Activated CD4-positive, alpha-beta T cell treated with anti-CD3 and anti-CD28 coated beads, Interleukin-2, amount 10 ng/mL, durations not matched to agents 7 days and 5 days (primary cell): ENCODE results near the gene AANAT. TPM values are rescaled to one million over a fixed set of nuclear protein-coding genes. Genes with fewer than 3 reads are reported as not detected.

ENCODE experiments used
- CTCF ChIA-PET: fragments of 350-600 bp; sonication (Branson Sonifier 250); formaldehyde crosslinking; loops from one replicate; lab custom pipeline; 2021; ENCODE audit warnings: antibody characterized with exemption; lab: Charles Lee
- POLR2A ChIA-PET: fragments of 350-600 bp; sonication (Branson Sonifier 250); formaldehyde crosslinking; loops from one replicate; lab custom pipeline; 2021; ENCODE audit warnings: antibody characterized with exemption; lab: Charles Lee
- DNase-seq: peaks from one replicate; pipeline ENCODE4 v3.0.0-alpha.2; 2020
- H3K27ac Mint-ChIP-seq: one replicate; pipeline ENCODE4 v1.8.0; 2021; ENCODE audit warnings: mild to moderate bottlenecking, moderate library complexity, mixed read lengths
- H3K27me3 Mint-ChIP-seq: one replicate; pipeline ENCODE4 v1.8.0; 2021; ENCODE audit warnings: mixed read lengths
- H3K36me3 Mint-ChIP-seq: one replicate; pipeline ENCODE4 v1.8.0; 2021; ENCODE audit warnings: low read depth, mixed read lengths
- H3K4me1 Mint-ChIP-seq: one replicate; pipeline ENCODE4 v1.8.0; 2021; ENCODE audit warnings: mixed read lengths
- H3K4me3 Mint-ChIP-seq: one replicate; pipeline ENCODE4 v1.8.0; 2021; ENCODE audit warnings: mild to moderate bottlenecking, moderate library complexity, mixed read lengths
- H3K9me3 Mint-ChIP-seq: one replicate; pipeline ENCODE4 v1.8.0; 2021; ENCODE audit warnings: mixed read lengths
- total RNA-seq, 2 experiments: library from RNA; stranded (reverse); gene quantifications; one replicate each; pipeline ENCODE4 v1.2.3, GENCODE V29; 2021

Gene AANAT
- total RNA-seq, 2 experiments from 2014 or later, result not detected

DNA sequence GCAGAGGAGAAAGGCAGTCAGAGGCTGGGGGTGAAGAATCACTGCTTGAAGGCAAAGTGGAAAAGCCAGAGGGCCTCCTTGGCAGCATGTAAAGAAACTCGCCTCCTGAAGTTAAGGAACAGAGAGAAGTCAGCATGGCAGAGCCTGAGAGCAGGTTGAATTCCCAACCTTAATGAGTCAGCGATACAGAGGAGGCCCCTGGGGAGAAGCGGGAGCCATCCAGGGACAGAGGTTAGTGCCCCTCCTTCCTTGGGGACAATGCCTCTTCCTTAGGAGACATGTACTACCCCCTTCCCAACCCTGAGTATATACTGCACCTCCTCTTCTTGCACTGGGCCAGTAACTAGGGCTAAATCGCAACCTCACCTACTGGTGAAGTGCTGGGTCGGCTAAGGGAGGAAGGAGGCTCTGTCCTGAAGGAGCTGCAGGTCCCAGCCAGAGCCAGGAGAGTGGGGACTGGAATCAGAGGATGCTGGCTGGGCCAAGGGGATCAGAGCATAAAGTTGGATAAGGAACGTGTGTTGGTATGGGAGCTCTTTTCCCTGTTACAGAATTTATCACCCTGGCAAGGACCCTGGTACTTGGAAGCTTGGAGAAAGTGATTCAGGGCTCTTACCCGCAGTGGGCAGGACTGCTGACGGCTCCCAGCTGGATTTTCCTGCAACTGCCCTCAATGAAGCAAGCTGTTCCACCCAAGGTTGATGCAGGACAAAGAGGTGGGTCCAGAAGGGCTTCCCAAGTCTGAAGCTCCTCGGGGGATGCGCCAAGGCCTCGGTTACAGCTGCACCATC lies 5.4 kb upstream of the AANAT start:
- no peak overlapping the region for H3K27ac Mint-ChIP-seq
- H3K4me3 Mint-ChIP-seq, result no peak overlapping the region
- POLR2A ChIA-PET, result no interaction called here
- peaks cover 7% of the 10 kb centered on the region for H3K4me1 Mint-ChIP-seq
- peaks cover 4% of the 10 kb centered on the region for H3K27me3 Mint-ChIP-seq
- no peaks in the 10 kb centered on the region for H3K36me3 Mint-ChIP-seq
- CTCF ChIA-PET, result interaction anchor here (0.6 to 1.4 kb wide), 5 partner anchors 8 to 773 kb away, joined by 3 to 4 read pairs (median 4); no protein-coding TSS in a partner anchor
- H3K9me3 Mint-ChIP-seq, result no peaks in the 10 kb centered on the region
- DNase-seq, result no peak

DNA sequence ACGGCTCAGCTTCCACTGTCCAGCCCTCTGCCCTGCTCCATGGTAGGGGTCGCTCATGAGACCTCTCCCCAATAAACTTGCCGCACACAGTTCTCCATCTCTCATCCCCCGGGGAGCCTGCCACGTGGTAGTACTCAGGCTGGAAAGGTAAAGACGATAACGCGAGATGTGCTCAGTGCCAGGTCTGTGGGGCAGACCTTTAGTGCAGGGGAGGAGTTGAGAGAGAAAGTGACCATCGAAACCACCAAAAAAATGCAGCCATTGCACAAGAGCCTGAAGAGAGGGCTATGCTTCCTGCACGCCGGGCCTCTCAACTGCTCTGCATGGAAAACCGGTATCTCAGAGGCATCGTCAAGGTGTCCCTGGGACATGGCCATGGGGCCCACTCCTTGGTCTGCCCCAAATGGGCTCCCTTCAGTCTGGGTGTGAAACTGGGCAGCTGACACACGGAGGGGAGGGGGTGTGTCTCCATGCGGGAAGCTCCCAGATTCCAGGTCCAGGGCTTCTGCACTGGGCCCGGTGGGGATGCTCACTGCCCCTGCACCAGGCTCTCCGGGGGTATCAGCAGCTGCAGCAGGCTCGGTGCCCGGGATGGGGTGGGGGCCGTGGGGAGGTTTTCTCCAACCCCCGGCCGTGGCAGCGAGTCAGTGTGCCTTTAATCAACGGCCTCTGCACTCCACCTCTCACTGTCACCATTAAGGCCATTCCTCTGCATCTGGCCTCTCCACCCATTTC lies 4.7 kb upstream of the AANAT start:
- Mint-ChIP-seq H3K4me3 (no peak overlapping the region), H3K27me3 (peaks cover 2% of the 10 kb centered on the region), H3K4me1 (peaks cover 7% of the 10 kb centered on the region), H3K36me3 (no peaks in the 10 kb centered on the region), H3K9me3 (no peaks in the 10 kb centered on the region), H3K27ac (no peak overlapping the region)
- ChIA-PET POLR2A (no interaction called here), CTCF (interaction anchor here (0.6 to 1.4 kb wide), 5 partner anchors 9 to 774 kb away, joined by 3 to 4 read pairs (median 4); no protein-coding TSS in a partner anchor)
- no peak for DNase-seq

DNA sequence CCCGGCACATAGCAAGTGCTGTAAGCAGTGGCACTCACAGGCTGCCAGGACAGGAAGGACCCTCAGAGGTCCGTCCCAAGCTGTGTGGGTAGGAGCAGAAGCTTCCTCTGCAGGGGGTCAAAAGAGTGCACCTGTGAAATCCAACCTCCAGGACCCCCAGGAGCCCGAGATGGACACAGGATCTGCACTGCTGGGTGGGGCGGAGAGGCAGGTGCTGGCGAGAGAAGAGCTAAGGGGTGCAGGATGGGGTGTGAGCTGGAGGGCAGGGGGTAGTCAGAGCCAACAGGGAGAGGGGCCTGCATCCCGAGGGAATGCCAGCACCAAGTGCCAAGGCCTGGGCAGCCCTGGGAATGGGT lies 650 bp upstream of the AANAT start:
- ChIA-PET CTCF (interaction anchor here (0.7 to 2.4 kb wide), 10 partner anchors 9 to 79 kb away, joined by 3 to 16 read pairs (median 4); partner anchors contain the start of gene UBE2O), POLR2A (no interaction called here)
- Mint-ChIP-seq H3K27ac (no peak overlapping the region), H3K9me3 (no peaks in the 10 kb centered on the region), H3K4me3 (no peak overlapping the region), H3K36me3 (peaks cover 3% of the 10 kb centered on the region), H3K27me3 (peaks cover 2% of the 10 kb centered on the region), H3K4me1 (peaks cover 7% of the 10 kb centered on the region)
- no peak for DNase-seq

DNA sequence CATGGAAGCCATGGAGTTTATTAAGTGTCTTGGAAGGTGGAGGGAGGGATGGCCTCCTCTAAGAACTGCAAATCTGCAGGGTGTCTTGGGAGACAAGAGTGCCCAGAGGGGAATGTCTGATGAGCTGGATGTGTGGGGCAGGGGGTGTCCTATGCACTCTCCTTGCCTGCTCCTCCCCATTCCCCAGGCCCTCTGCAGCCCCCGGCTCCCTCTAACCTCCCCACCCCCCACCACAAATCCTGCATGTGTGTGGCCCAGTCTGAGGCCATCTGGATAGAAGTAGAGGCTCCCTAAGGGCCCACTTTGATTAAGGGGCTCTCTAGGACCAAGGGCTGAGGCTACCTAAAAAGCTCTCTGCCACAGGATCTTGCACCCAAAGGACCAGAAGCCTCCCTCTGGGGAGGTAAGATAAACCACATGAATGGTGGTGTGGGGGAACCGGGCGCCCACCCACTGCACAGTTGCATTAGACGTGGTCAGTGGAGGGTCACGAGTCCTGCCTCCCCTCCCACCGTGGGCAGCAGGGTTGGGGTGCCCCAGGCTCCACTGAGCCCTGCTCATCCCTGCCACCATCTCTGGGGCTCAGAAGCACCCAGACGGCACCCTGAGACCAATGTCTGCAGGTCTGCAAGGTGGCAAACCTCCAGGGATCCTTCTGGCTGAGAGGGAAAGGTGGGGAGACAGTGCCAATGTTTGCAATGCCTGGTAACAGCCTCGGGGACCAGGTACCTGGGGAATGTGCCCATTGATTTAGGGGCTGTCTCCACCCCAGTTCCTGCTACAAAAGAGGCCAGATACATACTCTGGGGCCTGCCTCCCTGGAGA lies 618 bp downstream of the AANAT start:
- Mint-ChIP-seq H3K9me3 (no peaks in the 10 kb centered on the region), H3K4me3 (no peak overlapping the region), H3K36me3 (peaks cover 5% of the 10 kb centered on the region), H3K27ac (no peak overlapping the region), H3K4me1 (peaks cover 7% of the 10 kb centered on the region), H3K27me3 (no peaks in the 10 kb centered on the region)
- CTCF ChIA-PET, result interaction anchor here (0.6 to 2.4 kb wide), 8 partner anchors 9 to 70 kb away, joined by 3 to 16 read pairs (median 4); no protein-coding TSS in a partner anchor
- no peak for DNase-seq
- POLR2A ChIA-PET, result no interaction called here

DNA sequence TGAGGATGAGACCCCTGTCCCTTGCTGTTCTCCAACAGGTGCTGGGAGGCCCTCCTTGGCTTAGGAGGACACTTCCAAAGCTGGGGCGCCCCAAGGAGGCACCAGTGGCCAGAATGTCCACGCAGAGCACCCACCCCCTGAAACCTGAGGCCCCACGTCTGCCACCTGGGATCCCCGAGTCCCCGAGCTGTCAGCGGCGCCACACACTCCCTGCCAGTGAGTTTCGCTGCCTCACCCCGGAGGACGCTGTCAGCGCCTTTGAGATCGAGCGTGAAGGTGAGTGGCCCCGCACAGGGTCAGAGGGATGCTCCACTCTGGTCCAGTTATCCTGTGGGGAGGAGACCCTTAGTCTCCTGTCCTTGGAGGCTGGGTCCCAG lies 1.2 kb downstream of the AANAT start:
- peaks cover 5% of the 10 kb centered on the region for H3K36me3 Mint-ChIP-seq
- ChIA-PET CTCF (no interaction called here), POLR2A (no interaction called here)
- no peak overlapping the region for H3K27ac Mint-ChIP-seq
- H3K9me3 Mint-ChIP-seq, result no peaks in the 10 kb centered on the region
- DNase-seq, result no peak
- H3K4me1 Mint-ChIP-seq, result peaks cover 7% of the 10 kb centered on the region
- H3K27me3 Mint-ChIP-seq, result no peaks in the 10 kb centered on the region
- no peak overlapping the region for H3K4me3 Mint-ChIP-seq

DNA sequence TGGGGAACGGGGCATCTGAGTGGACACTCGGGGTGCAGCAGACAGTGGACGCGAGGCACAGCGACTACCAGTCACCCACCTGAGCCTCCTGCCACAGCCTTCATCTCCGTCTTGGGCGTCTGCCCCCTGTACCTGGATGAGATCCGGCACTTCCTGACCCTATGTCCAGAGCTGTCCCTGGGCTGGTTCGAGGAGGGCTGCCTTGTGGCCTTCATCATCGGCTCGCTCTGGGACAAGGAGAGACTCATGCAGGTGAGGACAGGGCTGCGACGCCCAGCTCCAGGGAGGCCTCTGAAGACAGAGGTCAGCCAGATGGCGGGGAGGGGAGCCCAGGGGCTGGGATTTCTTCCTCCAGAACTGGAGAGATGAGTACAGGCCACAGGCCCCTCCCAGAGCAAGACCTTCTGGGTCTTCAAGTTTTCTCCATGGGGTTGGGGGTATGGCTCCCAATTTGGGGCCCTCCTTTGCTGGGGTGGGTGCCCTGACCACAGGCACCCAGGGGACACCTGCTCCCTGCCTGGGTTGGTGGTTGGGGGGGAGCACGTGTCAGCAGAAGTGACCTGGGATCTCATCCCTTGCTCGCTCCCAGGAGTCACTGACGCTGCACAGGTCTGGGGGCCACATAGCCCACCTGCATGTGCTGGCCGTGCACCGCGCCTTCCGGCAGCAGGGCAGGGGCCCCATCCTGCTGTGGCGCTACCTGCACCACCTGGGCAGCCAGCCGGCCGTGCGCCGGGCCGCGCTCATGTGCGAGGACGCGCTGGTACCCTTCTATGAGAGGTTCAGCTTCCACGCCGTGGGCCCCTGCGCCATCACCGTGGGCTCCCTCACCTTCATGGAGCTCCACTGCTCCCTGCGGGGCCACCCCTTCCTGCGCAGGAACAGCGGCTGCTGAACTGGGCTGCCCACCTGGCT lies 1.9 kb downstream of the AANAT start:
- CTCF ChIA-PET, result interaction anchor here (0.6 to 1.0 kb wide), 3 partner anchors 11 to 1796 kb away, joined by 3 read pairs; no protein-coding TSS in a partner anchor
- Mint-ChIP-seq H3K36me3 (peaks cover 5% of the 10 kb centered on the region), H3K9me3 (no peaks in the 10 kb centered on the region), H3K27me3 (no peaks in the 10 kb centered on the region), H3K27ac (no peak overlapping the region), H3K4me1 (peaks cover 7% of the 10 kb centered on the region), H3K4me3 (no peak overlapping the region)
- POLR2A ChIA-PET, result no interaction called here
- DNase-seq, result no peak

DNA sequence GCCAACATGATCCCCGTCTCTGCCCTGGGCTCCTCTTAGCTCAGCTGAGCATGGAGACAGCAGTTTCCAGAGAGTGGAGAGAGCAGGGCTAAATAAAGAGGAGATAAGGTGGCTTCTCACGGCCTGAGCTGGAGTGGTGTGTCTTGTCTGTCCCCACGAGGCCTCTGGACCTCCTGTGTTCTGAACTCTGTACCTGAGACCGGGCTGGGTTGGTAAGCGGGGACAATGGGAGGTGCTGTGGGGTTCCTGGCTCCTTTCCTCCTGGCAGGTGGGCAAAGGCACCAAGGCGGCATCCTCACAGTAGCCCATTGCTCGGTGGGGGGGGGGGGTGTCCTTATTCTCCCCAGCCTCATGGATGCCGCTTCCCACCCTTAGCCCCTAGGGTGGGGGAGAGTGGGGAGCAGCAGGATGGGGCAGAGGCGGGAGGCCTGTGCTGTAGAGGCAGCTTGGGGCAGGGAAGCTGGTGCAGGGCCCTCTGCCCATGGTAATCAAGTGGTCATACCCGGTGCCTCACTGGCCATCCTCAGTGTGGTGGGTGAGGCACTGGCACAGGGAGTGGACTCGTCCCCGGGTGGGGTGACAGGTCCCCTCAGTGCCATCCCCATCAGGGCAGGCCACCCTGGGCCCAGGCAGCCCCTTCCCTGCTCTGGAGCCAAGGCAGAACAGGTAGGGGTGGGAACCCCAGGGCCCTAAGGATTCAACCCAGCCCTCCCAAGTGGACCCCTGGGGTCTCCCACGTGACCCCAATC lies 2.8 kb downstream of the AANAT start:
- Mint-ChIP-seq H3K4me1 (peaks cover 7% of the 10 kb centered on the region), H3K27me3 (no peaks in the 10 kb centered on the region), H3K4me3 (no peak overlapping the region), H3K36me3 (peaks cover 5% of the 10 kb centered on the region), H3K27ac (no peak overlapping the region), H3K9me3 (no peaks in the 10 kb centered on the region)
- ChIA-PET CTCF (interaction anchor here (0.6 to 1.0 kb wide), 4 partner anchors 12 to 1797 kb away, joined by 3 to 4 read pairs (median 3); no protein-coding TSS in a partner anchor), POLR2A (no interaction called here)
- DNase-seq, result no peak

DNA sequence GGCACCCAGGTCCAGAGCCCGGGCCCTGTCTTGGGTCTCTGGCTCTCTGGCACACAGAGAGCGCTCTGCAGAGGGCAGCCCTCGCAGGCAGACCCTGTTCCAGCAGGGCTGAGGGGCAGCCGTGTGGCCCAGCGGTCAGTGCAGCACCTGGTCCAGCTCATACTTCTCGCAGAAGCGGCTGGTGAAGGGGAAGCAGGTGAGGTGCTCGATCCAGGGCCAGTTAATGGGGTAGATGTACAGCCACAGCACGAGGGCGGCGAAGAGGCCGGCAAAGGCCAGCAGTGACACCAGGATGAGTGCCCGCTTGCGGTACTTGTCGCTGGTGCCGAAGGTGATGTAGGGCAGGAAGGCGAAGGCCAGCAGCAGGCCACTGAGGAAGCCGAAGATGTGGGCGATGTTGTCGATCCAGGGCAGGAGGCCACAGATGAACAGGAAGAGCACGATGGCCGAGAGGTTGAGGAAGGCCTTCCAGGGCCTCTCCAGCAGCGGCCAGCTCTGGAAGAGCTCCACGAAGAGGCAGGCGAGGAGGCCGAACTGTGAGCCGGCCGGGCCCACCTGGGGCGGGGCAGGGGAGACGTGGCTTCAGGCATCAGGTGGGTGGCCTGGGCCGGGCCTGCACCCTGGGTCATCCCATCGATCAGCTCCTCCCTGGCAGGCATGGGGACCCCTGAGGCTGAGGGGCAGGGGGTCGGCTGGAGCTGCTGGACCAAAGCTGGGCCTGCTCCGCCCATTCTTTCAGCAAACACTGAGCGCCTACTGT lies 4.3 kb downstream of the AANAT start:
- ChIA-PET CTCF (interaction anchor here (0.9 kb wide), 1 partner anchor 18 kb away, joined by 3 read pairs; the partner anchor contains the start of gene UBE2O), POLR2A (no interaction called here)
- peaks cover 7% of the 10 kb centered on the region for H3K36me3 Mint-ChIP-seq
- H3K9me3 Mint-ChIP-seq, result no peaks in the 10 kb centered on the region
- no peak overlapping the region for H3K27ac Mint-ChIP-seq
- no peaks in the 10 kb centered on the region for H3K4me1 Mint-ChIP-seq
- no peak for DNase-seq
- H3K4me3 Mint-ChIP-seq, result no peak overlapping the region
- H3K27me3 Mint-ChIP-seq, result no peaks in the 10 kb centered on the region

DNA sequence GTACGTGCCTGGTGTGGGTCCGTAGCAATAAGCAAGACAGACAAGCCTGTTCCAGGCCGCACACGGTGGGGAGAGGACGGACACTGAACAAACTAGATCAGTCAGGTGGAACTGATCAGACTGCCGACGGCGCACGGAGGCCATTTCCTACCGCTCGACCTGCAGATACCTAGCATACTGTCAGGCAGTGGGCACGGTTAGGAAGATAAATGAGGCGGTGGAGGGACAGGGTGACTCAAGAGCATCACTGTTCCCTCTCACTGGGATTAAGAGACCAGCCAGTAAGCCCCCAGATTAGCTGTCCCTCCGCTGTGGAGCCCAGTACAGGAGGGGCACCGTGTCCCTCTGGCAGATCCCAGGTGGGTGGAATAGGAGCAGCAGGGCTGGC lies 4.8 kb downstream of the AANAT start:
- Mint-ChIP-seq H3K9me3 (no peaks in the 10 kb centered on the region), H3K27me3 (no peaks in the 10 kb centered on the region), H3K27ac (no peak overlapping the region), H3K4me1 (no peaks in the 10 kb centered on the region), H3K36me3 (peaks cover 7% of the 10 kb centered on the region), H3K4me3 (no peak overlapping the region)
- no peak for DNase-seq
- ChIA-PET POLR2A (no interaction called here), CTCF (no interaction called here)

DNA sequence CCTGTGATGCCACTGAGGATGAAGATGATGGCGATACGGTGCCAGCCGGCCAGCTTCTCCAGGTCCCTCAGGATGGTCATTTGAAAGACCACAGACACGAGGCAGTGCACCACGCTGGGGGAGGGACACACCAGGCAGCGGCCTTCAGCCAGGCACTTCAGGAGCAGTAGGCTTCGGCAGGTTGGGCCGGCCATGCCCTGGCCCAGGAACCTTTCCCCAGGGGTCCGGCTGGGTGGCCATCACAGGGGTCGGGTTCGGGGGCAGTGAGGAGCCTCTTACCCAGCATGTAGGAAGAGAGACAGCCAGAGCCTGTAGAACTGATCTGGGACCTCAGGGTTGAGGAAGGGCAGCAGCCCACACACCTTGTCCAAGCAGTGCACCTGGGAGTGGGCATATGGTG lies 5.3 kb downstream of the AANAT start:
- Mint-ChIP-seq H3K4me3 (no peak overlapping the region), H3K9me3 (no peaks in the 10 kb centered on the region), H3K4me1 (no peaks in the 10 kb centered on the region), H3K36me3 (peaks cover 7% of the 10 kb centered on the region), H3K27ac (no peak overlapping the region), H3K27me3 (no peaks in the 10 kb centered on the region)
- ChIA-PET CTCF (no interaction called here), POLR2A (no interaction called here)
- DNase-seq, result no peak

DNA sequence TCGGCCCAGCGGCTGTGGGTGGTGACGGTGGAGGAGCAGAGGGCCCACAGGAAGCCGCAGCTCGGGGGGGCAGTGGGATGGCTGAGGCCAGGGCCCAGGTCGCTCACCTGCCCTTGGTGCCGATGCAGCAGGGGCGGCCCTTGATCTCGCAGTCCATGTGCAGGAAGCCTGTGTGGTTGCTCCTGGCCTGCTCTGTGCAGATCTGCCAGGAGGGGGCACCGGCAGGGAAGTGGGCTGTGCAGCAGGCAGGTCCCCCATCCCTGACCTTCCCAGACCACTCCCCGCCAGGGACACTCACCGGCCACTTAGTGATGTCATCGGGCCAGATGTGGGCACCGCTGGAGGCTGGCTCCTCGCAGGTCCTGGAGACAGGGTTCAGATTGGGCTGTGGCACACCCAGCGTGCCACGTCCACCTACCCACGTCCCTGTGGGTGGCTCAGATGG lies 6.2 kb downstream of the AANAT start:
- Mint-ChIP-seq H3K9me3 (no peaks in the 10 kb centered on the region), H3K27me3 (no peaks in the 10 kb centered on the region), H3K36me3 (peaks cover 12% of the 10 kb centered on the region), H3K4me3 (no peak overlapping the region), H3K27ac (no peak overlapping the region), H3K4me1 (peaks cover 4% of the 10 kb centered on the region)
- no peak for DNase-seq
- CTCF ChIA-PET, result interaction anchor here (1.4 kb wide), 1 partner anchor 11 kb away, joined by 3 read pairs; no protein-coding TSS in a partner anchor
- POLR2A ChIA-PET, result no interaction called here
